Eye (tissue), 1 donor: Measurements from ENCODE around the gene SYNE4.
"Not testable (repeated sequence)": the region's sequence is repeated elsewhere in the genome, so short reads cannot be mapped to it uniquely, and the experiment has no call there.

Experiments
- DNase-seq: peaks from one replicate; pipeline ENCODE4 v3.0.0-alpha.2; 2015

Gene SYNE4

GRCh38 chr19:35988824-35989223 is 19.8 kb downstream of the SYNE4 start:
- no peak for DNase-seq

DNA sequence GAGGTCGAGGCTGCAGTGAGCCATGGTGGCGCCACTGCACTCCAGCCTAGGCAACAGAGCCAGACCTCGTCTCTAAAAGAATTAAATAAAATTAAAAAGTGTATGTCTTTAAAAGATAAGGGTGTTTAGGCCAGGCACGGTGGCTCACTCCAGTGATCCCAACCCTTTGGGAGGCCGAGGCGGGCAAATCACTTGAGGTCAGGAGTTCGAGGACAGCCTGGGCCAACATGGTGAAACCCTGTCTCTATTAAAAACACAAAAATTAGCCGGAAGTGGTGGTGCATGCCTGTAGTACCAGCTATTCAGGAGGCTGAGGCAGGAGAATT is 21.1 kb downstream of the SYNE4 start:
- no peak for DNase-seq

DNA sequence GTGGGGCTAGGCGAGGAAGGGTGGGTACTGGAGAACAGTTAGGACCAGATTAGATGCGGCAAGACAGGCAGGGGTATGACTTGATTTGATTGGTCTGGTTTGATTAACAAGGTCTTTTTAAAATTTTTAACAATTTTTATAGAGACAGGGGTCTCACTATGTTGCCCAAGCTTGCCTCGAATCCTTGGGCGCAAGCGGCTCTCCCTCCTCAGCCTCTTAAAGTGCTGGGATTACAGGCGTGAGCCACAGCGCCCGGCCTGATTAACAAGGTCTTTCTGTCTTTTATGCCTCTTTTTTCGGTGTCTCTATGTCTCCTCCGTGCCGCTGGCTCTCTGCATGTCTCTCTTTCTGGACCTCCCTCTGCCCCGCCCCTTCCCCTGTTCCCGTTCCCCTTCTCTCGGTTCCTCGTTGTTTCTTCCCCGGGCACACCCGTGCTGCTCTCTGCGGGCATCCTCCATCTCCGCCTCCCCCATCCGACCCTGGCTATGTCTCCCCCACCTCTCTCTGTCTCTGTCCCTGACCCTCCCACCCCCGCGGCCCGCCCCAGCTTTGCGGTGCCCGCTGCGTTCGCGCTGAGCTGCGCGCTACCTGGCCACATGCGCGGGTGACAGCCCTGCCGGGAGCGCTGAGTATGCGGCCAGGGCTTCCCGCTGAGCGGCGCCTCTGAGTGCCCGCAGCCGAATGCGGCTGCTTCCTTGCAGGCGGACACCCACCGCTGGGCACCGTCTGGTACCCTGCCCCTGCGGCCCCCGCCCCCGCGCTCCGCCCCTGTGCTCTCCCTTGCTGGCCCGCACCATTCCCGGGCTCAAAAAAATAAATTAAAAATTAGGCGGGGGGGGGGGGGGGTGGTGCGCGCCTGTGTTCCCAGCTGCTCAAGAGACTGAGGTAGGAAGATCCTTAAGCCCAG is 21.7 kb downstream of the SYNE4 start:
- peak; percentile 54 for DNase-seq

DNA sequence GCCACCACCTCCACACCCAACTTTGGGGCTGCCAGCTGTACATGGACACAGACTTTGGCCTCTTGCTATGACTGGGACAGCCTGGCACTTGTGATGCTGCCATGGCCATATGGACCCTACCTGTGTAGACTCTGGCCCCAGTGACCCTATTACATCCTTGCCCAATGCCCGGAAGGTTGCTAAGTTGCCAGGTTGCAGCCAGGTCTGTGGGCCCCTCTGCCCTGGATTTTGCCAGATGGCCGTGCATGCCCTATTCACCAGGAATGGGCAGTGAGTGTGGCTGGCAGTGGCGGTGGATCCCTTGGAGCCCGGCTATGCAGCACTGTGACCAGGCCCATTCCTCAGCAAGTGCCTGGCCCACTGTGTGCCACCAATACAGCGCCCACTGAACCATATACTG is 22.5 kb downstream of the SYNE4 start:
- no peak for DNase-seq

DNA sequence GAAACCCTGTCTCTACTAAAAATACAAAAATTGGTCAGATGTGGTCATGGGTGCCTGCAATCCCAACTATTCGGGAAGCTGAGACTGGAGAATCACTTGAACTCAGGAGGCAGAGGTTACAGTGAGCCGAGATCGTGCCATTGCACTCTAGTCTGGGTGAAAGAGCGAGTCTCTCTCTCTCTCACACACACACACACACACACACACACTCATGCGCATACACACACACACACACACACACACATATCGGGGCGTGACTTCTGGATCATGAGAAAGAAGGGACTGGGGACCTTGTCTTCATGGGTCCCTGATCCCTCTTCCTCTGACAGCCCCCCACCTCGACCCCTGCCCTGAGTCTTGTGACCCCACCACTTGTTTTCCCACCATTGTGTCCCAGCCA is 25.4 kb downstream of the SYNE4 start:
- DNase-seq = no peak

DNA sequence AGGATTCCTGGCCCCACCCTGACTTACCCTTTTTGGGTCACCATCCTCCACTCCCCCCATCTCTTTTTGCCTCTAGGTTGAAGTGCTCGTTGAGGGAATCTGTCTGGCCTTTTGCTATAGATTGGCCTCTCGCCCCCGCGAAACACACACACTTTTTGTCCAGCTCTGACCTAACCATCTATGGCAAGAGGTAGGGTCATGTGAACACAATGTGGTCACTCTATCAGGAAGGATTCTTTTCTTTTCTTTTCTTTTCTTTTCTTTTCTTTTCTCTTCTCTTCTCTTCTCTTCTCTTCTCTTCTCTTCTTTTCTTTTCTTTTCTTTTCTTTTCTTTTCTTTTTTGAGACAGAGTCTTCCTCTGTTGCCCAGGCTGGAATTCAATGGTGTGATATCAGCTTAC is 27.6 kb downstream of the SYNE4 start:
- DNase-seq = not testable (repeated sequence)

GRCh38 chr19:35978832-35979365 is 29.7 kb downstream of the SYNE4 start:
- DNase-seq = no peak

DNA sequence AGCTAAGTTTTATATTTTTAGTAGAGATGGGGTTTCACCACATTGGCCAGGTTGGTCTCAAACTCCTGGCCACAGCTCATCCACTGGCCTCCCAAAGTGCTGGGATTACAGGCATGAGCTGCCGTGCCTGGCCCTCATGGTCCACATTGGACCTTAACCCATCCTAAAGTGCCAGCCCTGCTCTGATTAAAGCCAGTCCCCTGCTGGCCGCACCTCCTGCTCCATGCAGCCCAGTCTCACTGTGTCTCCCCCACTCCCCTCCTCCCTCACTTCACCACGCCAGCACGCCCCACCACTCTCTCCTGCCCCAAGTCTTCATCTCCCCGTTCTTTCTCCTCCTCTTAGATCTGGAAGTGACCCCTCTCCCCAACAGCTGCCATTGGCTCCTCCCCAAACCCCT is 30.3 kb downstream of the SYNE4 start:
- no peak for DNase-seq

DNA sequence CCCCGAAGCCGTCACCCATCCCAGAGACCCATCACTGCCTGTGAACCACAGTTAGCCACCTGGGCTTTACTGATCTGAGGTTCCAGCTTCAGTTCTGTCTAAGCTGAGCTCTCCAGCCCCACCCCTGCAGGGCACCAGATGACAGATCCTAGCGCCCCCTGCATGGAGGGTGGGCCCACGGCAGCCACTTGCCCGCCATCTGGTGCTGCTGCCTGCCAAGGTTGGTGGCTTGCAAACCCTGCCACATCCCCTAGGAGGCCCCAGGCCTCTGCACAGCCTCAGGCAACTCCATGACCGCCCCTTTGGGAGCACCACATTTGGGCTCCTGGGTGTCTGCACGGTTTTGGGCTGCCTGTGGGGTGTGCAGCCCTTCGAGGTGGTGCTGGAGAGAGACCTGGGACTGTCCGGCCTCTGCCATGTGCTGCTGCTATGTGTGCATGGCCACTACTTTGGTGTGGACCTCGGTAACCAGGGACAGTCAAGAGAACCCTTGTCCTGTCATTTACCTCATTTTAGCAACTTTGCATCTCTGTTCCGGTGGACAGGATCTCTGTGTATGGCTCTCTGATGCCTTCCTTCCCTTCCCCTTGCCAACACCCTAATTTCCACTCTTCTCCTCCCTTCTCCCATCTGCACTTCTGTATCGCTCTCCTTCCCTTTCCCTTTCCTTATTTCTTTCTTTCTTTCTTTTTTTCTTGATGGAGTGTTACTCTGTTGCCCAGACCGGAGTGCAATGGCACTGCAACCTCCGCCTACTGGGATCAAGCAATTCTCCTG is 31.0 kb downstream of the SYNE4 start:
- DNase-seq = peak; percentile 41

DNA sequence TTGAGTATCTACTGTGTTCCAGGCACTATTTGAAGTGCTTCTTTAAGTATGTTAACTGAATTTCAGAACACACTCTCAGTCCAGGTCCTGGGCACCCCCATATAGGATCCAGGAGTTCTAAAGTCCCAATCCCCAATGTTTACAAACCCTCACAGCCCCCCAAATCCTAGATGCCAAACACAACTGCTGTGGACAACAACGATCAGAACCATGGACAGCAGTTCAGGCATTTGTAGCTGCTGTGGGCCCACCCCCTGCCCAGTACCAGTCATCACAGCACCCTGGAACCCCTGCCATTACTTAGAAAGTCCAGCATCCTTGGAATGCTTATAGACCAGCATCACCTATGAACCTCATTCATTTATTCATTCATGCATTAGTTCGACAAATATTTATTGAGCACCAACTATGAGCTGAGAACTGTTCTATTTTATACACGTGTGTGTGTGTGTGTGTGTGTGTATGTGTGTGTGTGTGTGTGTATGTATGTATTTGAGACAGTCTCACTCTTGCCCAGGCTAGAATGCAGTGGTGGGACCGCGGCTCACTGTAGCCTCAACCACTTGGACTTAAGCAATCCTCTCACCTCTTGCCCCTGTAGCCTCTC is 32.9 kb downstream of the SYNE4 start:
- DNase-seq = peak; percentile 52

- DNase-seq = no peak
Measured at GRCh38 chr19:35973487-35973886, 35.1 kb downstream of the SYNE4 start.

DNA sequence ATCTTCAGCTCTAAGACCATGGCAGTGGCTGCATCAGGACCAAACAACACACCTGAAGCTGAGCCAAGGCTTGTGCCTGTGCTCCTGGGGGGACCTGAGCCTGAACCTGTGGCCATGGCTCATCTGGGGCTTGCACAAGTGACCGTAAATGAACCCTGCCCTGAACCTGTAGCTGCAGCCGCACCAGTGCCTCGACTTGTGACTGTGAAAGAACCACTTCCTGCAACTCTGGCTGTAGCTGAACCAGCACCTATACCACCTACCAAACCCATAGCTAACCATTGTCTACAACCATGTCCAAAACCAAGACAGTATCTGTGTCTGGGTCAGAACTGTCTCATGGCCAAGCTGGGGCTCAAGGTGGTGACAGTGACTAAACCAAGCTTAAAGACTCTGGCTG is 41.8 kb downstream of the SYNE4 start:
- no peak for DNase-seq

DNA sequence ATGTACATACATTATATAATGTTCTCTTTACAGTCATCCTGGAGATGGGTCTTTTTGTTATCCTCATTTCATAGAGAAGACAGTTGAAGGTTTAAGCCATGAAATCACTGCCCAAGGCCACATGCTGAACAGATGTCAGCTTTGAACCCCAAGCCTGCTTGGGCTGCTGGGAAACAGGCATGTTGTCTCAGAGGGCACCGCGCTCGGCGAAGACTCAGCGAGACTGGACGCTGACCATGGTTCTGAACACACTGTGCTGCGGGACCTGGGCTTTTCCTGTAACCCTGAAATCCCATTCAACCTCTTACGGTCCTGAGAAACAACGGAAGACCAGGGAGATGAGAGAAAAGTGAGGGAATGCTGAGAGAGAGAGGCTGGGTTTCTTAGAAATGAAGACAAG is 45.1 kb downstream of the SYNE4 start:
- peak; percentile 81 for DNase-seq

DNA sequence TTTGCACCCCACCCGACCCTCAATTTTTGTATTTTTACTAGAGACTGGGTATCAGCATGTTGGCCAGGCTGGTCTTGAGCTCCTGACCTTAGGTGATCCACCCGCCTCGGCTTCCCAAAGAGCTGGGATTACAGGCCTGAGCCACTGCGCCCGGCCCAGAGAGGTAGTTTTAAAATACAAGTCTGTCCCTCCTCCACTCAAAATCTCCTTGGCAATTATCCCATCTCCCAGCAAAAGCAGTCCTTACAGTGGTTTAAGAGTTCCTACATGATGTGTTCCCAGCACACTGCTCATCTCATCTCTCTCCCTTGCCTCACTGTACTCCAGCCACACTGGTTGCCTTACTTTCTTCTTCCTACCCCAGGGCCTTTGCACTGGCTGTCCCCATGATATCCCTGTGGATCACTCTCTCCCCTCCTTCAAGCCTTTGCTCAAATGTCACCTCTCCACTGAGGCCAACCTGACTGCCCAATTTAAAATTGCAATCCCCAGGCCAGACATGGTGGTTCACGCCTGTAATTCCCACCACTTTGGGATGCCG is 48.1 kb downstream of the SYNE4 start:
- DNase-seq = no peak

DNA sequence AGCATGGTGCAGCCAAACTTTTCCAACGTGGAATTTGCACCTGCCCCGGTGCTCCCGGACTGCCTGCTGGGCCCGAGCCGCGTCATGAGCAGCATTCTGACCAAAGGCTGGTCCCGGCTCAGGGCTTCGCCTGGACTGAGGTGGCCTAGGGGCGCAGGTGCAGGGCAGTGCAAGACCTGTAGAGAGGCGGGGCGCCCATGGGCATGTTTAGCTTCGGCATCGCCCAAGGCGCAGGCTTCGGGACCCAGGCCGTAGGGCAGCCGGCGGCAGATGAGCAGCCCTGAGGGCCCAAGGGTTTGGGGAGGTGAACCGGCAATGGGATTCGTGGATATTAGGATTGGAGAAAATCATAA is 48.7 kb downstream of the SYNE4 start:
- DNase-seq = no peak

DNA sequence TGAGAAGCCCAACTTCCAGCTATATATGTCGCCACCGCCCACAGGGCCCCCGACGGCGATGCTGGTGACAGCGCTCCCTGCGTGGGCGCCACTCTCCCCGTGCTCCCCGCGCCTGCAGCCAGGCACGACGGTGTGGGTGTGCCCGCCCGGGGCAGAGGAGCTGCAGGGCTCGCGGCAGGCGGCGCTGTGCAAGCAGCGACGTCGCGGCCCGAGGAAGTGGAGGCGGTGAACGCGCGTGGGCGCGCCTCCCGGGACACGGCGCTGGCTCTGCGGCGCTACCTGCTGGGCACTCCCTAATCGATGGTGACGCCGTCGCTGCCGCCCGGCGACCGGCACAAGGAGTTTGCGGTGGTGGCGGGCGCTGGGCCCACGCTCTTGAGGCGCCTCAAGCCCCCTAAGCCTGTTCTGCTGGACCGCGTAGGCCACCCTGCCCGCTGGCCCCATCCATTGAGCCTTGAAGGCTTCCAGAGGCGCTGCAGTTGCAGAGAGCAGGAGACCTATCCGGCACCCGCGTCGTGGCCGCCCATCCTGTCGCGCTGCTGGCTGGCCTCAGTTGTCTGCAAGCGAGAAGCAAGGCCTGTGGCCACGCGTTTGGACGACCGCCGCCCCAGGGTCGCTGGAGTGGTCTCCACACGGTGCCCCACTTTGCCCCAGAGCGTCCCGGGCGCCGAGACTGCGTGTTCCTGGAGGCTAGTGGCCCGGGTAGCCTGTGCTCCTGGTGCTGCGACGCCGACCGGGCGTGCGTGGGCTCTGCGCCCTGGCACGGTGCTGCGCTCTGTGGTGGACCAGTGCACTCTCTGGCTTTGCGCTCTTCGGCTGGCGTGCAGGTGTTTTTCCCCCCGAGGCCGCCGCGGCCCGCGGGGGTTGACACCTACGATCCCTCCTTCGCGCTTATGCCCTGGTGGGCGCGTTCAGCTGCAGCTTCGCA is 49.3 kb downstream of the SYNE4 start:
- DNase-seq = no peak

DNA sequence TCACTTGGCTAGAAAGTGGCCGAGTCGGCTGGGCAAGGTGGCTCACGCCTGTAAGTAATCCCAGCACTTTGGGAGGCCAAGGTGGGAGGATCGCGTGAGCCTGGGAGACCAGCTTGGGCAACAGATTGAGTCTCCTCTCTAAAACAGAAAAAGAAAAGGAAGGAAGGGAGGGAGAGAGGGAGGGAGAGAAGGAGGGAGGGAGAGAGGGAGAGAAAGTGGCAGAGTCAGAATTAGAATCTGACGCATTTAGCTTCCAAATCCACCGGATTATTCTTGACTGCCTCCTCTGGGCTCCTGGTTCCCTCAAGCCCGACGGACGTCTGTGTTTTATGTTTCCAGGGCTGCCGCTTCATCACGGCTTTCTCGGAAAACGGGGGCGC is 50.0 kb downstream of the SYNE4 start:
- DNase-seq = no peak

DNA sequence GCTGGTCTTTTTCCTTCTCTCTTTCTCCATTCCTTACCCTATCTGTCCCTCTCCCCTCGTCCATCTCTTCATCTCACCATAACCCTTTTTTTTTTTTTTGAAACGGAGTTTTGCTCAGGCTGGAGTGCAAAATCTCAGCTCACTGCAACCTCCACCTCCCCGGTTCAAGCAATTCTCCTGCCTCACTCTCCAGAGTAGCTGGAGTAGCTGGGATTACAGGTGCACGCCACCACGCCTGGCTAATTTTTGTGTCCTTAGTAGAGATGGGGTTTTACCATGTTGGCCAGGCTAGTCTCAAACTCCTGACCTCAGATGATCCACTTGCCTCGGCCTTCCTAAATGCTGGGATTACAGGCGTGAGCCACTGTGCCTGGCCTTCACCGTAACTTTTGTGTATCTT is 51.2 kb downstream of the SYNE4 start:
- DNase-seq = not testable (repeated sequence)

DNA sequence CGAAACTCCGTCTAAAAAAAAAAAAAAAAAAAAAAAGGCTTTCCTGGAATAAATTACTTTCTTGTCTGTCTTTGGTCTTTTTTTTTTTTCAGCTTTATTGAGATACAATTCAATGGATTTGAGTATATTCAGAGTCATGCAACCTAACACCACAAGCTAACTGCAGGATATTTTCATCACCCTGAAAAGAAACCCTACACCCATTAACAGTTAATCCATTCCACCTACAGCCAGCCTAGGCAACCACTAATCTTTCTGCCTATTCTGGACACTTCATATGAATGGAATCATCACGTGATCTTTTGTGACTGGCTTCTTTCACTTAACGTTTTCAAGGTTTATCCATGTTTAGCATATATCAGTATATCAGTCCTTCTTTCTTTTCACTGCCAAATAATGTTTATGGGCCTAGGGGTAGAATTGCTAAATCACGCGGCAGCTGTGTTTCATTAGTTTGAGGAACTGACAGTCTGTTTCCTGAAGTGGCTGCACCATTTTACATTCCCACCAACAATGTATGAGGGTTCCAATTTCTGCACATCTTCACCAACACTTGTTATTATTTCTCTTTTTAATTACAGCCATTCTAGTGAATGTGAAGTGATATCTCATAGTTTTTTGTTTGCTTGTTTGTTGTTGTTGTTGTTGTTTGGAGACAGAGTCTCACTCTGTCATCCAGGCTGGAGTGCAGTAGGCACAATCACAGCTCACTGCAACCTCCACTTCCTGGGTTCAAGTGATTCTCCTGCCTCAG is 52.6 kb downstream of the SYNE4 start:
- DNase-seq = no peak
